RPMI7951 (cell line): ENCODE measurements around the gene KRTAP5-7. TPM values are rescaled to one million over a fixed set of nuclear protein-coding genes. Genes with fewer than 3 reads are reported as not detected.

ENCODE experiments used
- total RNA-seq: library from RNA; depleted of rRNA; stranded (reverse); fragments of >200 nt; shearing (Covaris generic); gene quantifications from 2 replicates; pipeline ENCODE4 v1.2.3, GENCODE V29; 2014; rRNA removed

Gene KRTAP5-7
- total RNA-seq, 1 experiment from 2014 or later: not detected

Other genes with a start within 250 kb of the KRTAP5-7 start
- gene DHCR7, start 78.9 kb upstream of the KRTAP5-7 start, total RNA-seq: 24.1 and 24.4 TPM in 2 replicates
- gene NADSYN1, start 74.1 kb upstream of the KRTAP5-7 start, total RNA-seq: 29.0 and 36.9 TPM in 2 replicates
- gene KRTAP5-8, start 10.8 kb downstream of the KRTAP5-7 start, total RNA-seq: not detected in 2 replicates
- not detected in 2 replicates for gene KRTAP5-9, start 21.2 kb downstream of the KRTAP5-7 start, total RNA-seq
- gene KRTAP5-10, start 38.3 kb downstream of the KRTAP5-7 start, total RNA-seq: not detected in 2 replicates
- gene KRTAP5-11, start 55.6 kb downstream of the KRTAP5-7 start, total RNA-seq: not detected in 2 replicates